WERI-Rb-1 (cell line): Measurements from ENCODE around the gene NINJ2.
"Not testable (repeated sequence)": the region's sequence is repeated elsewhere in the genome, so short reads cannot be mapped to it uniquely, and the experiment has no call there.

Source experiments
- DNase-seq: peaks from one replicate; pipeline ENCODE4 v3.0.0-alpha.2; 2020
- H3K27ac ChIP-seq: fragments of 250-450 bp; sonication (Bioruptor Pico); 2 replicates; pipeline ENCODE4 v1.5.1; 2020; ENCODE audit warnings: mild to moderate bottlenecking, moderate library complexity
- H3K27me3 ChIP-seq: fragments of 250-450 bp; sonication (Bioruptor Pico); 2 replicates; pipeline ENCODE4 v1.5.1; 2021; ENCODE audit warnings: mild to moderate bottlenecking, low read depth, moderate library complexity; ENCODE audit not compliant: insufficient read depth, severe bottlenecking
- H3K36me3 ChIP-seq: fragments of 250-450 bp; sonication (Bioruptor Pico); 2 replicates; pipeline ENCODE4 v1.5.1; 2020; ENCODE audit warnings: mild to moderate bottlenecking, moderate library complexity
- H3K4me3 ChIP-seq: 2 replicates; pipeline ENCODE4 v1.5.1; 2011; ENCODE audit warnings: low read depth, mild to moderate bottlenecking, control low read depth, low read length
- H3K9me3 ChIP-seq: fragments of 250-450 bp; sonication (Bioruptor Pico); 2 replicates; pipeline ENCODE4 v1.5.1; 2021; ENCODE audit warnings: mild to moderate bottlenecking, moderate library complexity; ENCODE audit not compliant: severe bottlenecking
- CTCF ChIP-seq: IDR thresholded peaks from 2 replicates; pipeline ENCODE4 v1.5.1; 2011; ENCODE audit warnings: low read depth, mild to moderate bottlenecking, control low read depth, inconsistent platforms, low read length

Gene NINJ2

GRCh38 chr12:581746-582145 is 81.5 kb downstream of the NINJ2 start:
- H3K36me3 ChIP-seq = no peaks in the 10 kb centered on the region
- no peaks in the 10 kb centered on the region for H3K9me3 ChIP-seq
- no peak overlapping the region for H3K4me3 ChIP-seq
- DNase-seq = no peak
- no peak overlapping the region for H3K27ac ChIP-seq
- no peak for TF ChIP-seq CTCF
- no peaks in the 10 kb centered on the region for H3K27me3 ChIP-seq

GRCh38 chr12:581321-581720 is 81.9 kb downstream of the NINJ2 start:
- Histone ChIP-seq H3K27ac (no peak overlapping the region), H3K36me3 (no peaks in the 10 kb centered on the region), H3K27me3 (no peaks in the 10 kb centered on the region), H3K4me3 (no peak overlapping the region), H3K9me3 (no peaks in the 10 kb centered on the region)
- no peak for TF ChIP-seq CTCF
- DNase-seq = no peak

GRCh38 chr12:580813-581212 is 82.4 kb downstream of the NINJ2 start:
- no peak for TF ChIP-seq CTCF
- no peak overlapping the region for H3K27ac ChIP-seq
- H3K9me3 ChIP-seq = no peaks in the 10 kb centered on the region
- H3K4me3 ChIP-seq = no peak overlapping the region
- no peaks in the 10 kb centered on the region for H3K36me3 ChIP-seq
- no peak for DNase-seq
- H3K27me3 ChIP-seq = no peaks in the 10 kb centered on the region

GRCh38 chr12:579420-580110 is 83.7 kb downstream of the NINJ2 start:
- TF ChIP-seq CTCF = no peak
- Histone ChIP-seq H3K36me3 (no peaks in the 10 kb centered on the region), H3K9me3 (no peaks in the 10 kb centered on the region), H3K27ac (no peak overlapping the region), H3K4me3 (no peak overlapping the region), H3K27me3 (no peaks in the 10 kb centered on the region)
- no peak for DNase-seq

GRCh38 chr12:578748-579419 is 84.4 kb downstream of the NINJ2 start:
- Histone ChIP-seq H3K36me3 (no peaks in the 10 kb centered on the region), H3K9me3 (no peaks in the 10 kb centered on the region), H3K27me3 (no peaks in the 10 kb centered on the region), H3K27ac (no peak overlapping the region), H3K4me3 (no peak overlapping the region)
- DNase-seq = no peak
- TF ChIP-seq CTCF = no peak

- H3K36me3 ChIP-seq, DNase-seq, H3K27me3 ChIP-seq, H3K9me3 ChIP-seq, H3K4me3 ChIP-seq, H3K27ac ChIP-seq: not testable (repeated sequence)
Observed at GRCh38 chr12:577994-578747, 85.1 kb downstream of the NINJ2 start.
